ENCODE measurements around the gene ZCCHC13. TPM values are rescaled to one million over a fixed set of nuclear protein-coding genes. Genes with fewer than 3 reads are reported as not detected.

Gene ZCCHC13
- total and polyA plus RNA-seq, 4 donors, result not detected

DNA sequence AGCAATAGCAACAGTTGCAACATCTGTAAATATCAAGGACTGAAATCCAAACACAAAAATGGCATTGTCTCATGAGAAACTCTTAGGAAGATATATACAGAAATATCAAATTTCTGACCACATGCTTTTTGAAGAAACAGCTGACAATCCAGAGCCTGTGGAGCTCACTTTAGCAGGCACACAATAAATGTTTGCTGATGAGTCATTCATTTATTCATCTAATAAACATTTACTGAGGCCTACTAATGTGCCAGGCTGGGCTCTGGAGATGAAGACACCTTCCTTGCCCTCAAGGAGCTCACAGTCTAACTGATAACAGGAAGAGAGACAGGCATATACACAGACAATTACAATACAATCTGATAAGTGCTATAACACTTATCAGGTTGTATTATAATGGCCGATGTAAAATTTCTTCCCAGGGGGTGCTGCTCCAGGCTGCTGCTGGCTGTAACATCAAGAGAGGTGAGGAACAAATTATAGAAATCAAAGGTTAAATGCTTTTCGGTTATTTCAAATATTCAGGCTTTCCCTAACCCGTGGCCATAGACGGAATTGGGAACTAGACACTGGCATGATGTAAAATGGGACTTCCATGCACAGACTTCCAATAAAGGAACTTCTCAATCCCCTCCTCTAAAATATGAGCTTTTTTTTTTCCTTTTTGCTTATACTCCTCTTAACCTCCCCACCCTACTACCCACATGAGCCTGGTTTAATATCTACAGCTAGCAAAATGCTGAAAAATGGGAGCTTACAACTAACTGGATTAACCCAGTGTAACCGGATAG is 16.8 kb upstream of the ZCCHC13 start:
- peaks cover 0 to 7% (median 0%) of the 10 kb centered on the region in 3 donors for H3K27me3 ChIP-seq (ENCODE audit: control insufficient read depth in 3 of 3, insufficient read depth in 3 of 3, low read length in 2 of 3)
- ATAC-seq (ENCODE audit: insufficient read depth, low FRiP score), result no peak
- H3K36me3 ChIP-seq (ENCODE audit: control insufficient read depth in 4 of 4, insufficient read depth in 4 of 4, low read length in 4 of 4), result peaks cover 0 to 5% (median 2%) of the 10 kb centered on the region in 4 donors
- no peak for DNase-seq
- TF ChIP-seq, protein P1, sequence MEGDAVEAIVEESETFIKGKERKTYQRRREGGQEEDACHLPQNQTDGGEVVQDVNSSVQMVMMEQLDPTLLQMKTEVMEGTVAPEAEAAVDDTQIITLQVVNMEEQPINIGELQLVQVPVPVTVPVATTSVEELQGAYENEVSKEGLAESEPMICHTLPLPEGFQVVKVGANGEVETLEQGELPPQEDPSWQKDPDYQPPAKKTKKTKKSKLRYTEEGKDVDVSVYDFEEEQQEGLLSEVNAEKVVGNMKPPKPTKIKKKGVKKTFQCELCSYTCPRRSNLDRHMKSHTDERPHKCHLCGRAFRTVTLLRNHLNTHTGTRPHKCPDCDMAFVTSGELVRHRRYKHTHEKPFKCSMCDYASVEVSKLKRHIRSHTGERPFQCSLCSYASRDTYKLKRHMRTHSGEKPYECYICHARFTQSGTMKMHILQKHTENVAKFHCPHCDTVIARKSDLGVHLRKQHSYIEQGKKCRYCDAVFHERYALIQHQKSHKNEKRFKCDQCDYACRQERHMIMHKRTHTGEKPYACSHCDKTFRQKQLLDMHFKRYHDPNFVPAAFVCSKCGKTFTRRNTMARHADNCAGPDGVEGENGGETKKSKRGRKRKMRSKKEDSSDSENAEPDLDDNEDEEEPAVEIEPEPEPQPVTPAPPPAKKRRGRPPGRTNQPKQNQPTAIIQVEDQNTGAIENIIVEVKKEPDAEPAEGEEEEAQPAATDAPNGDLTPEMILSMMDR (IDR thresholded peaks at IDR 0.05; ENCODE audit: control extremely low read depth, extremely low read depth), result no peak
- H3K9ac ChIP-seq (ENCODE audit: insufficient read depth in 1 of 2, low read length in 2 of 2), result no peak overlapping the region
- peaks cover 0 to 3% (median 0%) of the 10 kb centered on the region in 5 donors for H3K4me1 ChIP-seq (ENCODE audit: control insufficient read depth in 5 of 5, insufficient read depth in 5 of 5, low read length in 5 of 5)
- no peak overlapping the region for H3K27ac ChIP-seq (ENCODE audit: low read depth in 1 of 2, low read length in 1 of 2)
- H3K4me3 ChIP-seq, result no peak overlapping the region
- peaks cover 0 to 3% (median 0%) of the 10 kb centered on the region in 4 donors for H3K9me3 ChIP-seq (ENCODE audit: control insufficient read depth in 4 of 4, insufficient read depth in 3 of 4, low read length in 3 of 4)
- WGBS, 2 donors, result 76 to 78% methylated on average over 5 of the region's 5 CpGs

GRCh38 chrX:74291577-74291963 is 12.4 kb upstream of the ZCCHC13 start:
- Histone ChIP-seq H3K4me3 (peak overlapping the region; percentile 47), H3K27me3 (ENCODE audit: control insufficient read depth in 3 of 3, insufficient read depth in 3 of 3, low read length in 2 of 3) (peaks cover 0 to 5% (median 4%) of the 10 kb centered on the region in 3 donors), H3K27ac (ENCODE audit: low read depth in 1 of 2, low read length in 1 of 2) (peak overlapping the region; percentile 94), H3K9me3 (ENCODE audit: control insufficient read depth in 4 of 4, insufficient read depth in 3 of 4, low read length in 3 of 4) (peaks cover 0 to 7% (median 0%) of the 10 kb centered on the region in 4 donors), H3K9ac (ENCODE audit: insufficient read depth in 1 of 2, low read length in 2 of 2) (peak overlapping the region; percentile 47 to 98), H3K4me1 (ENCODE audit: control insufficient read depth in 5 of 5, insufficient read depth in 5 of 5, low read length in 5 of 5) (peaks cover 0 to 3% (median 0%) of the 10 kb centered on the region in 5 donors), H3K36me3 (ENCODE audit: control insufficient read depth in 4 of 4, insufficient read depth in 4 of 4, low read length in 4 of 4) (peaks cover 0 to 5% (median 0%) of the 10 kb centered on the region in 4 donors)
- DNase-seq (no peak), ATAC-seq (ENCODE audit: insufficient read depth, low FRiP score) (peak; percentile 3)
- TF ChIP-seq, protein P1 (IDR thresholded peaks at IDR 0.05; ENCODE audit: control extremely low read depth, extremely low read depth), result no peak
- 0 to 22% methylated on average over 6 of the region's 6 CpGs for WGBS, 2 donors

DNA sequence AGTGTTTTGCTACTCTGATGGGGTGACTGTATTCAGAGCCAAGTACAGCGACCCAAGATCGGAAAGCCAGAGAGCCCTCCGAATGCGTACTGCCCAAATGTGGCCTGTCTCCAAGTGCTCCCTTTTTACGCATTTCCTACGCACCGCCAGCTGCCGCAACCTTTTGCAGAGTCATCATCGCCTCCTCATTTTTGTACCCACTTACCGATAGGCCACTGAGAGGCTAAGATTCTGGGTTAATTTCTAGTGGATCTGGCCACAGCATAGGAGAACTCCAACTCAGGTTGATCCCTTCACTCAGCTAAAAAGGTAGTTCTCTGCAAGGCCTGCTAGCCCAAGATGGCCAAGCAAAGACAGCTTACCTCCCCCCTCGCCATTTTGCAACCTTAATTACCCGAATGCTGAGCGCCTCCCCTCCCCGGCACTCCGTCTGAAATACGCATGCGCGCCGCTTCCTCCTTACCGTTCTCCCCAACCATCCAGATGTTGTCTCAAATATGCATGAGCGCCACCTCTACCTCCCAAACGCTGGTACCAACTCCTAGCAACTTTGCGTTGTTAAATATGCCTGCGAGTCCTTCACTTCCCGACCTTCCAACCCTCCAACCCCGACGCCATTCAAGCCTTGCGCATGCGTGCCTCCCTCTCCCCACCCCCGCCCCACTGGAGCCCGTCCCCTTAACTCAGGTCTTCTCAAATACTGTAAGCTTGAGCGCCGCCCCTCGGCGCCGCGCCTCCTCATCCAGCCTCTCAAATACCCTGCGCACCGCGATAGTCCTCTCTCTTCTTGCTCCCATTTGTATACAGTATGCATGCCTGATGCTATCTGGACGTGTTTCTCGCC is 11.8 kb upstream of the ZCCHC13 start:
- 1 to 21% methylated on average over 39 to 42 of the region's 42 CpGs for WGBS, 2 donors
- Histone ChIP-seq H3K36me3 (ENCODE audit: control insufficient read depth in 4 of 4, insufficient read depth in 4 of 4, low read length in 4 of 4) (peaks cover 0 to 2% (median 0%) of the 10 kb centered on the region in 4 donors), H3K4me3 (peak overlapping the region; percentile 56), H3K27ac (ENCODE audit: low read depth in 1 of 2, low read length in 1 of 2) (peak overlapping the region; percentile 94), H3K9ac (ENCODE audit: insufficient read depth in 1 of 2, low read length in 2 of 2) (peak overlapping the region; percentile 47 to 98), H3K27me3 (ENCODE audit: control insufficient read depth in 3 of 3, insufficient read depth in 3 of 3, low read length in 2 of 3) (peaks cover 0 to 5% (median 4%) of the 10 kb centered on the region in 3 donors), H3K9me3 (ENCODE audit: control insufficient read depth in 4 of 4, insufficient read depth in 3 of 4, low read length in 3 of 4) (peaks cover 0 to 7% (median 0%) of the 10 kb centered on the region in 4 donors), H3K4me1 (ENCODE audit: control insufficient read depth in 5 of 5, insufficient read depth in 5 of 5, low read length in 5 of 5) (peaks cover 0 to 3% (median 0%) of the 10 kb centered on the region in 5 donors)
- TF ChIP-seq, protein P1 (IDR thresholded peaks at IDR 0.05; ENCODE audit: control extremely low read depth, extremely low read depth), result no peak
- ATAC-seq (ENCODE audit: insufficient read depth, low FRiP score) (peak; percentile 88), DNase-seq (peak; percentile 91 to 95 (median 94))

Measured in lung (tissue), 12 donors.